Measurements from ENCODE around the gene AMBN.

AMBN gene

DNA sequence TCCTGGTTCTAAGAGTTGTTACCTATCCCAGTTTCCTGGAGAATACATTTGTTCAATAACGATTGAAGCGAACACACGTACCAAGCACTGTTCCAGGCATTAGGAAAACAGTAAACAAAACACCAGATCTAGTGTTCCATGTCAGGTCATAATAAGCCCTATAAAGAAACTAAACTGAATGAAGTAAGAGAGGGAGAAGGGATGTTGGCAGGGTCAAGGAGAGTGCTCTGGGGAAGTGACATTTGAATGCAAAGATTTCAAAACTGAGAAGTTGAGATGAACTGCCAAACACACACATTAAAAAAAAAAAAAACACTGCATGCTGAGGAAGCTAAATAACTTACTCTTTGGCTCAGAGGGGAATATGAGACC is 22.1 kb downstream of the AMBN start:
- Histone ChIP-seq H3K27me3 (ENCODE audit: insufficient read depth, low read length, poor library complexity) (no peaks in the 10 kb centered on the region), H3K79me2 (ENCODE audit: insufficient read depth, low read length) (no peaks in the 10 kb centered on the region), H3K9ac (ENCODE audit: low read depth, low read length) (no peak overlapping the region), H3K4me3 (ENCODE audit: low read depth in 1 of 2, low read length in 2 of 2) (no peak overlapping the region), H3K4me1 (ENCODE audit: insufficient read depth, low read length) (peaks cover 19% of the 10 kb centered on the region), H3K27ac (ENCODE audit: low read length) (no peak overlapping the region), H3K36me3 (ENCODE audit: insufficient read depth, low read length) (no peaks in the 10 kb centered on the region), H2AFZ (ENCODE audit: low read depth, low read length) (no peak overlapping the region), H3K9me3 (ENCODE audit: insufficient read depth, low read length, severe bottlenecking) (no peaks in the 10 kb centered on the region), H3K4me2 (ENCODE audit: insufficient read depth, low read length) (peak overlapping the region; percentile 53; the same call in 1 of the 2 replicates), H4K20me1 (ENCODE audit: insufficient read depth, low read length) (no peaks in the 10 kb centered on the region)
- ATAC-seq (ENCODE audit: insufficient read depth, low read depth) (no peak), DNase-seq (no peak)
- no peak for TF ChIP-seq CTCF (IDR thresholded peaks at IDR 0.05; ENCODE audit: borderline replicate concordance, extremely low read depth, low read length, poor library complexity, severe bottlenecking)
- TF ChIP-seq EZH2 (IDR thresholded peaks at IDR 0.05; ENCODE audit: borderline replicate concordance, low read depth, low read length, severe bottlenecking) = no peak

- Histone ChIP-seq H3K9me3 (ENCODE audit: insufficient read depth, low read length, severe bottlenecking) (no peaks in the 10 kb centered on the region), H3K27me3 (ENCODE audit: insufficient read depth, low read length, poor library complexity) (no peaks in the 10 kb centered on the region), H3K79me2 (ENCODE audit: insufficient read depth, low read length) (no peaks in the 10 kb centered on the region), H3K4me3 (ENCODE audit: low read depth in 1 of 2, low read length in 2 of 2) (no peak overlapping the region), H3K9ac (ENCODE audit: low read depth, low read length) (no peak overlapping the region), H3K36me3 (ENCODE audit: insufficient read depth, low read length) (no peaks in the 10 kb centered on the region), H4K20me1 (ENCODE audit: insufficient read depth, low read length) (no peaks in the 10 kb centered on the region), H3K4me1 (ENCODE audit: insufficient read depth, low read length) (peaks cover 1% of the 10 kb centered on the region; the same call in 1 of the 2 replicates), H3K27ac (ENCODE audit: low read length) (no peak overlapping the region), H2AFZ (ENCODE audit: low read depth, low read length) (no peak overlapping the region), H3K4me2 (ENCODE audit: insufficient read depth, low read length) (no peak overlapping the region)
- no peak for TF ChIP-seq EZH2 (IDR thresholded peaks at IDR 0.05; ENCODE audit: borderline replicate concordance, low read depth, low read length, severe bottlenecking)
- TF ChIP-seq CTCF (IDR thresholded peaks at IDR 0.05; ENCODE audit: borderline replicate concordance, extremely low read depth, low read length, poor library complexity, severe bottlenecking) = no peak
- ATAC-seq (ENCODE audit: insufficient read depth, low read depth) (no peak), DNase-seq (no peak)
Measured at GRCh38 chr4:70619288-70619687, 27.2 kb downstream of the AMBN start.

DNA sequence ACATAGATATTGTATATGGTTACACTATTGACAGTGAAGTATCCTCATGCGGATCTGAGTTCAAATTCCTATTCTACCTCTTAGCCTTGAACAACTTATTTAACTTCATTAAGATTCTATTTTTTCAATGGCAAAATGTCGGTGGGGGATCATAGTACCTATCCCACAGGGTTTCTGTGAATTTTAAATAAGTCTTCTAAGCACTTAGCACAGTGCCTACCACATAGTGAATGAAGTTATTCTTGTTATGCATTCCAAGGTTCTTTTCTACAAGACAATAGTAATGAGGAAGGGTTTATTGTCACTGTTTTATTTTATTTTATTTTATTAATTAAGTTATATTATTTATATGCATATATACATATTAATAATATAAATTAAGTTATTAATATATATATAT is 27.7 kb downstream of the AMBN start:
- DNase-seq = no peak
- Histone ChIP-seq H3K4me2 (ENCODE audit: insufficient read depth, low read length) (no peak overlapping the region), H3K27ac (ENCODE audit: low read length) (no peak overlapping the region), H3K4me1 (ENCODE audit: insufficient read depth, low read length) (no peaks in the 10 kb centered on the region), H4K20me1 (ENCODE audit: insufficient read depth, low read length) (no peaks in the 10 kb centered on the region), H3K9me3 (ENCODE audit: insufficient read depth, low read length, severe bottlenecking) (no peaks in the 10 kb centered on the region), H3K79me2 (ENCODE audit: insufficient read depth, low read length) (no peaks in the 10 kb centered on the region), H3K4me3 (ENCODE audit: low read depth in 1 of 2, low read length in 2 of 2) (no peak overlapping the region), H3K9ac (ENCODE audit: low read depth, low read length) (no peak overlapping the region), H2AFZ (ENCODE audit: low read depth, low read length) (no peak overlapping the region), H3K27me3 (ENCODE audit: insufficient read depth, low read length, poor library complexity) (no peaks in the 10 kb centered on the region), H3K36me3 (ENCODE audit: insufficient read depth, low read length) (no peaks in the 10 kb centered on the region)
- peak; percentile 54 for ATAC-seq (ENCODE audit: insufficient read depth, low read depth)
- no peak for TF ChIP-seq CTCF (IDR thresholded peaks at IDR 0.05; ENCODE audit: borderline replicate concordance, extremely low read depth, low read length, poor library complexity, severe bottlenecking)
- TF ChIP-seq EZH2 (IDR thresholded peaks at IDR 0.05; ENCODE audit: borderline replicate concordance, low read depth, low read length, severe bottlenecking) = no peak

GRCh38 chr4:70623323-70623722 is 31.3 kb downstream of the AMBN start:
- no peaks in the 10 kb centered on the region for H4K20me1 ChIP-seq (ENCODE audit: insufficient read depth, low read length)
- no peaks in the 10 kb centered on the region for H3K9me3 ChIP-seq (ENCODE audit: insufficient read depth, low read length, severe bottlenecking)
- no peaks in the 10 kb centered on the region for H3K4me1 ChIP-seq (ENCODE audit: insufficient read depth, low read length)
- H3K4me3 ChIP-seq (ENCODE audit: low read depth in 1 of 2, low read length in 2 of 2) = no peak overlapping the region
- no peak overlapping the region for H3K9ac ChIP-seq (ENCODE audit: low read depth, low read length)
- no peak for ATAC-seq (ENCODE audit: insufficient read depth, low read depth)
- no peak for TF ChIP-seq EZH2 (IDR thresholded peaks at IDR 0.05; ENCODE audit: borderline replicate concordance, low read depth, low read length, severe bottlenecking)
- no peak for TF ChIP-seq CTCF (IDR thresholded peaks at IDR 0.05; ENCODE audit: borderline replicate concordance, extremely low read depth, low read length, poor library complexity, severe bottlenecking)
- H2AFZ ChIP-seq (ENCODE audit: low read depth, low read length) = 0 out of 2 replicates have a peak overlapping the region, but pooled peaks have one; percentile 3
- H3K4me2 ChIP-seq (ENCODE audit: insufficient read depth, low read length) = no peak overlapping the region
- no peaks in the 10 kb centered on the region for H3K36me3 ChIP-seq (ENCODE audit: insufficient read depth, low read length)
- no peak overlapping the region for H3K27ac ChIP-seq (ENCODE audit: low read length)
- no peaks in the 10 kb centered on the region for H3K79me2 ChIP-seq (ENCODE audit: insufficient read depth, low read length)
- H3K27me3 ChIP-seq (ENCODE audit: insufficient read depth, low read length, poor library complexity) = no peaks in the 10 kb centered on the region
- no peak for DNase-seq
